Measurements from ENCODE around the gene TTLL8.
"Not testable (repeated sequence)": the region's sequence is repeated elsewhere in the genome, so short reads cannot be mapped to it uniquely, and the experiment has no call there.

Gene TTLL8

DNA sequence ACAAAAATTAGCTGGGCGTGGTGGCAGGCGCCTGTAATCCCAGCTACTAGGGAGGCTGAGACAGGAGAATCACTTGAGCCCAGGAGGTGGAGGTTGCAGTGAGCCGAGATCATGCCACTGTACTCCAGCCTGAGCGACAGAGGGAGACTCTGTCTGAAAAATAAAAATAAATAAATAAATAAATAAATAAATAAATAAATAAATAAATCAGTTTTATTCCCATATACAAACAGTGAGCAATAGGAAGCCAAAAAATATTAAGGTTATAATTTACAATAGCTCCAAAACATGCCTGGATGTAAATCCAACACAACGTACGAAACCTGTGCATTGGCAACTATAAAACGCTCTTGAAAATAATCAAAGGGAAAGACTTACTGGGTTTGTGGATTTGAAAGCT is 76.3 kb downstream of the TTLL8 start:
- not testable (repeated sequence) for DNase-seq

DNA sequence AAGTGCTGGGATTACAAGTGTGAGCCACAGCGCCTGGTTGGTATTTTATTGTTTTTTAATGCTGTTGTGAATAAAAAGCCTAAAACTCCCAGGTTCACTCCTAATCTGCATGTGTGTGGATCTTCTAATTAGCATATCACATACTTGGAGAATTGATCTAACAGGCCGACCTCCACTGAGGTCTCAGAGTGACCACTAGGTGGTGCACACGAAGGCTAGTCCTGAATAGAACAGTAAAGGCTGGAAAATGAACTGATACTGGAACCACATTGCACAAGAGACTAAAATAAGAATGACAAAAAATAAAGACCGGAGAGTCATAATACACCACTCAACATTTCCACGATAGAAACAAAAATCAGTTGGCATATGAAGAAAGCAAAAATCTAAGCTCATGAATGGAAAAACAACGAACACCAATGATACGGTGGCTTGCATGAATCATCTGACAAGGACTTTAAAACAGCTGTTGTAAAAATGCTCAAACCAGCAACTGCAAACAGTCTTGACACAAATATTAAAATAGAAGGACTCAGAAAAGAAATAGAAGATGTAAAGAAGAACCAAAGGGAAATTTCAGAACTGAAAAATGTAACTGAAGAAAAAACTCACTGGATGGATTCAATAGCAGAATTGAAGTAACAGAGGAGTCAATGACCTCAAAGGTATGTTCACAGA is 78.4 kb downstream of the TTLL8 start:
- DNase-seq = peak; percentile 66 to 81

GRCh38 chr22:49977578-49977977 is 80.5 kb downstream of the TTLL8 start:
- DNase-seq = no peak

GRCh38 chr22:49976439-49977175 is 81.5 kb downstream of the TTLL8 start:
- peak; percentile 93 to 98 for DNase-seq

- peak; percentile 51 to 82 for DNase-seq
Measured at GRCh38 chr22:49975543-49976389, 82.3 kb downstream of the TTLL8 start.

DNA sequence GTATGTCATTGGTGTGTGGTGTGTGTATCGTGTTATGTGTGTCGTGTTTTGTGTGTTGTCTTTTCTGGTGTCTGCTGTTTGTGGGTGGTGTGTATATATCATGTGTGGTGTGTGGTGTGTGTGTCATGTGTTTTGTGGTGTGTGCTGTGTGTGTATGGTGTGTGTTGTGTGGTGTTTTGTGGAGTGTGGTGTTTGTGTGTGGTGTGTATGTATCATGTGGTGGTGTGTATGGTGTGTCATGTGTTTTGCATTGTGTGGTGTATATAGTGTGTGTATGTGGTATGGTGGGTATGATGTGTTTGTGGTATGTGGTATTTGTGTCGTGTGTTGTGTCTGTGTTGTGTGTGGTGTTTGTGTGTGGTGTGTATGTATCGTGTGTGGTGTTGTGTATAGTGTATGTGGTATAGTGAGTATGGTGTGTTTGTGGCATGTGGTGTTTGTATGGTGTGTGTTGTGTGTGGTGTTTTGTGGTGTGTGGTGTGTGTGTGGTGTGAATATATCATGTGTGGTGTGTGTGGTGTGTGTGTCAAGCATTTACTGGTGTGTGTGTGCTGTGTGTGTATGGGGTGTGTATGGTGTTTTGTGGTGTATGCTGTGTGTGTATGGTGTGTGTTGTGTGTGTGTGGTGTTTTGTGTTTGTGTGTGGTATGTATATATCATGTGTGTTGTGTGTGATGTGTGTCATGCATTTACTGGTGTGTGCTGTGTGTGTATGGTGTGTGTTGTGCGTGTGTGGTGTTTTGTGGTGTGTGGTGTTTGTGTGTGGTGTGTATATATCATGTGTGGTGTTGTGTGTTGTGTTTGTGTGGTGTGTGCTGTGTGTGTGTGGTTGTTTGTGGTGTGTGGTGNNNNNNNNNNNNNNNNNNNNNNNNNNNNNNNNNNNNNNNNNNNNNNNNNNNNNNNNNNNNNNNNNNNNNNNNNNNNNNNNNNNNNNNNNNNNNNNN is 84.8 kb downstream of the TTLL8 start:
- DNase-seq = no peak

DNA sequence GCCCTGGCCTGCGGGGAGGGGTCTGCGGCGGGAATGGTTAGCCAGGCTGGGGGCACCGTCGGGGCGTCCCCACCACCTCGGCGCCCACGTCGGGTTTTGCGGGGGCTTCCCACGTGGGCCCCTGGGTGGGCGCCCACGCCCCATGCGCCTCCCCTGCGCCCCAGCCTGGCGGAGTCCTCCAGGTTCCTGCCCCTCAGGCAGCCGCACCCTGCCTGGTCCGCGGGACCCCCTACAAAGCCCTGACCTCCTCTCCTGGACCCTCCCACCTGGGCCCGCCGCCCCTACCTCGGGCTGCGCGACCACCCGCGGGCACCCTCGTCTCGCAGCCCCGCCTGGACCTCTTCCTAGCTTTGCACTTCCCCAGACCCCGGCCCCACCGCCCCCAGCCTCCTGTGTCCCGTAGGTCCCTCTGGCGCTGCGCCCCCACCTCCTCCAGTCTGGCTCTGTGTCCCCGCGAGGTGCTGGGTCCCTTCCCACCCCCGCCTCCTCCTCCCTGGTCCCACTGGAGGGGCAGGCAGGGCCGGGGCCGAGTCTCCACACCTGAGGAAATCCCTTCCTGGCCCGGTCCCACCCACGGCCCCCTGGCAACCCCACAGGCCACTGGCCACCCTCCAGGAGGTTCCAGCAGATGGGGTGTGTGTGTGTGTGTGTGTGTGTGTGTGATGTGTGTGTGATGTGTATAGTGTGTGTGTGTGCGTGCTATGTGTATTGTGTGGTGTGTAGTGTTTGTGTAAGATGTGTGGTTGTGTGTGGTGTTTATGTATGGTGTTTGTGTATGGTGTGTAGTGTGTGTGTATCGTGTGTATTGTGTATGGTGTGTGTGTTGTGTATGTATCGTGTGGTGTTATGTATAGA is 85.7 kb downstream of the TTLL8 start:
- DNase-seq = no peak

GRCh38 chr22:49971232-49972162 is 86.6 kb downstream of the TTLL8 start:
- DNase-seq = peak; percentile 85 to 89

DNA sequence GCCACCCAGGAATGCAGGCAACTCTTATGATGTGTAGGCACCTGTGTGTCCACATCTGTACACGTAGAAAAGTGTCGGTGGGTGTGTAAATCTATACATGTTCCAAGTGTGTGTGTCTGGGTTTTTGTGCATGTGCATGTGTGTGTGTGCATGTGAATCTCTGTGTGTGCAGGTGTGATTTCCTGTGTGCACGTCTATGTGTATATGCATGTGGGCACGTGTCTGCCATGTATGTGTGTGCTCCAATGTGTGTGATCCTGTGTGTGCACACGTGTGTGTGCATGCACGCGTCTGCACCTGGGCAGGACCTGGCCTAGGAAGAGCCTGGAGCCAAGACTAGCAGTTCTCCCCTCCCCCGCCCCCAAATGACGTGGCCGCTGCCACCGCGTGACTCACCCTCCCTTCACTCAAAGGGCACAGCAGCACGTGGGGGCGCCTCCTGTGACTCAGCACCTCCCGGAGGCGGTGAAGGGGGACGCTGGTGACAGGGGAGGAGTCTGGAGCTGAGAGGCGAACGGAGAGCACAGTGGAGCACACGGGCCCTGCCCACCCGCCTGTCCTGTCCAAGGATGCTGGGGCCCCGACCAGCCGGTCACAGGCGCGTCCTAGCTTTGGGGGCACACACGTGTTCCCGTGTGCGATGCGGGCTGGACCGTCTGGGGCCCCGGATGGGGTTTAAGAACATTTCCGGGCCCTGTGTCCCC is 87.4 kb downstream of the TTLL8 start:
- DNase-seq = peak; percentile 97 to 99

- DNase-seq = no peak
Measured at GRCh38 chr22:49969751-49970527, 88.2 kb downstream of the TTLL8 start.

- DNase-seq = no peak
Measured at GRCh38 chr22:49968831-49969661, 89.1 kb downstream of the TTLL8 start.

Measured in inflammatory macrophage treated with lipopolysaccharide for 1 hour (primary cell).